GM10248 (cell line): ENCODE measurements around the gene CCDC90B.

ENCODE experiments used
- CTCF ChIA-PET: fragments of 300-600 bp; sonication (Branson Sonifier 250); formaldehyde crosslinking; extraction: SDS; loops from one replicate; lab custom pipeline; 2021; ENCODE audit warnings: antibody characterized with exemption; lab: Yijun Ruan, JAX
- POLR2A ChIA-PET: fragments of 350-650 bp; sonication (Branson Sonifier 250); formaldehyde crosslinking; extraction: SDS; loops from one replicate; lab custom pipeline; 2020; ENCODE audit warnings: antibody characterized with exemption; lab: Yijun Ruan, JAX
- DNase-seq: peaks from one replicate; pipeline ENCODE4 v3.0.0; 2012; ENCODE audit errors: extremely low spot score
- CTCF ChIP-seq: IDR thresholded peaks from 2 replicates; pipeline ENCODE4 v1.5.1; 2012; ENCODE audit warnings: mild to moderate bottlenecking, low read depth; ENCODE audit errors: extremely low read depth, missing control alignments, control extremely low read depth

Gene CCDC90B

GRCh38 chr11:83306200-83307080, 20.3 kb upstream of the CCDC90B start:
- no peak for DNase-seq
- no peak for TF ChIP-seq CTCF
- ChIA-PET CTCF (interaction anchor here (0.9 to 11.0 kb wide), 5 partner anchors 8 to 56 kb away, joined by 3 to 121 read pairs (median 3); no protein-coding TSS in a partner anchor), POLR2A (no interaction called here)

- no peak for DNase-seq
- no peak for TF ChIP-seq CTCF
- POLR2A ChIA-PET, result no interaction called here
- CTCF ChIA-PET, result interaction anchor here (1.0 to 11.0 kb wide), 3 partner anchors 10 to 26 kb away, joined by 3 to 121 read pairs (median 6); no protein-coding TSS in a partner anchor
These were observed 17.1 kb upstream of the CCDC90B start for GRCh38 chr11:83303316-83303715.

GRCh38 chr11:83302151-83302550, 16.0 kb upstream of the CCDC90B start:
- CTCF ChIA-PET, result interaction anchor here (1.1 to 11.0 kb wide), 3 partner anchors 9 to 146 kb away, joined by 3 to 121 read pairs (median 3); no protein-coding TSS in a partner anchor
- no peak for TF ChIP-seq CTCF
- POLR2A ChIA-PET, result no interaction called here
- no peak for DNase-seq

- ChIA-PET POLR2A (no interaction called here), CTCF (interaction anchor here (1.0 kb wide), 1 partner anchor 424 kb away, joined by 3 read pairs; no protein-coding TSS in a partner anchor)
- DNase-seq, result no peak
- no peak for TF ChIP-seq CTCF
These were observed 13.5 kb upstream of the CCDC90B start for GRCh38 chr11:83299681-83300080.

- DNase-seq, result no peak
- TF ChIP-seq CTCF, result no peak
- POLR2A ChIA-PET, result no interaction called here
- CTCF ChIA-PET, result interaction anchor here (1.9 to 10.9 kb wide), 6 partner anchors 11 to 430 kb away, joined by 4 to 121 read pairs (median 18); no protein-coding TSS in a partner anchor
These were observed 8.0 kb upstream of the CCDC90B start for GRCh38 chr11:83294208-83294607.

GRCh38 chr11:83293457-83293774, 7.2 kb upstream of the CCDC90B start:
- no peak for TF ChIP-seq CTCF
- POLR2A ChIA-PET, result no interaction called here
- no peak for DNase-seq
- CTCF ChIA-PET, result interaction anchor here (1.0 to 10.9 kb wide), 20 partner anchors 11 to 527 kb away, joined by 3 to 121 read pairs (median 6); no protein-coding TSS in a partner anchor
